ENCODE measurements around the gene BBX.
A peak's percentile ranks its signal among the peaks of the same experiment; 100 is the strongest.

Gene BBX

DNA sequence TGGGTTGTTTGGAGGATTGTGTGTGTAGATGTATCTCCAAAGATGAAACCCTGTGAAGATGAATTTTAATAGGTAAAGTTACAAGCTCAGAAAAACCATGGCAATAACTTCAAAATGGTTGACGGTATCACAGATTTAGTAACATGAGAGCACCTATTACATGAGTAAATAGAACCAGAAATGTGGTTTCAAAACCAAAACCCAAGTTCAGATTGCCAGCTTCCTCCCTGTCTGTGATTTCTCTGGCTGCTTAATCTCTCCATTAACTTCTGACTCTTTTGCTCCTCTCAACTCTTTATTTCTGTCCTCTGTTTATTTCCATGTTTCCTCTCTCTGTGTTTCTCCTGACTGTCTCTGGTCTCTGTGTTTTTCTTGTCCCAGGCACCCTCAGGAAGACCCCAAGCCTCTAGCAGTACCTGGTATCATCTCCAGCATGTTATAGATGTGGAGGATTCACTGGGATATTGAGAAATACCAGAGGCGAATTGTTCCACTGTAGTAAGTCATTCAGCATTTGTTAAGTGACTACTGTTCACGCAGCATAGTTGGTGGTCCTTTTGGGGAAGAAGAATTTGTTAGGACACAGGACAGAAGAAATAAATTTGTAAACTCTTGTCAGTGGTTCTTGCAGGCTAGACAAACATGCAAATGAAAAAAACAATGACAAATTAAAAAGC is 138.8 kb downstream of the BBX start:
- DNase-seq, result no peak

DNA sequence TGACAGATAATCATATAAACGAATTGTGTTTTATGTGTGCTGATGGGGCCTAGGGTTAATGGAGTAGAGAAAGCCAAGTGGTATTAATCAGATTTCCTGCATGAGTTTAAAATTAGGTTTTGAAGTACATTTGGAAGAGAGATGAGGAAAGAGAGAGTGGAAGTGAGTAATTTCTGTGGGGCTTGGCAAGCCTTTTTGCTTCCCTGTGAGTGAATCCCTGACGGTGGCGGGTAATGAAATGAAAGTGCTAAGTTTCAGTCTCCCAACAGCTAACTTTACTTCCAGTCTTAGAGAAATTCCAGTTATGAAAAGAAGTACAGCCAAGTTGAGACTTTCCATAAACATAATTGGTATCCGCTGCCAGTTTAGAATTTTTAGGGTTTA is 139.4 kb downstream of the BBX start:
- DNase-seq, result no peak

DNA sequence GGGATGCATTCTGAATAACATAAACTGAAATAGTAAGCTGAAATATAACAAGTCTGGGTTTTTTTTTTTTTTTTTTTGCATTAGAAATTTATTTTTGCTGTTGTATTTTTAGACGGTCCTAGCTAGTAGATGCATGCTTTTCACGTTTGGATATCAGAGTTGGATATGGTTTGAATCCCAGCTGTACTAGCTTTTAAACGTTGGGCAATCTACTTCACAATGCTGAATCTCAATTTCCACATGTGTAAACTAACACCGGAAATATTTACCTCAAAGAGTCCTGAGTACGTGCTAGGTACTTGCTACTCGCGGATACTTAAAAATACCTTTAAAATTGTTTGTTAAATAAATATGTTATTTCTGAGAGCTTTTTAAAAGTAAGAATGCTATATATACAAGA is 139.8 kb downstream of the BBX start:
- DNase-seq, result no peak

DNA sequence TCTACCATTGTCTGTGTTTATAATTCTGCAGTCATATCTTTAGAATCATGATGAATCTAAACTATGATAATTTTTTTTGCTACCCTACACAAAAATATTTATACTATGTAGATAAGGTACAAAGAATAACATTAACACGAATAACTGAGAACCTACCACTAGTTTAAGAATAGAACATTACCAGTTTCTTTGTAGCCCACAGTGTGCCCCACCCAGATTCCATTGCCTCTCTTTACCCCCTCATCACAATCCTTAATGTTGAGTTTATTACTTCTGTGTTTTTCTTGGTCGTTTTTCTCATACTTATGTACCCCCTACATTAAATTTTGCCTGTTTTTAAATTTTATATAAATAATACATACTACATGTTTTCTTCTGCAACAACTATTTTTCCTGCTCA is 140.5 kb downstream of the BBX start:
- no peak for DNase-seq

DNA sequence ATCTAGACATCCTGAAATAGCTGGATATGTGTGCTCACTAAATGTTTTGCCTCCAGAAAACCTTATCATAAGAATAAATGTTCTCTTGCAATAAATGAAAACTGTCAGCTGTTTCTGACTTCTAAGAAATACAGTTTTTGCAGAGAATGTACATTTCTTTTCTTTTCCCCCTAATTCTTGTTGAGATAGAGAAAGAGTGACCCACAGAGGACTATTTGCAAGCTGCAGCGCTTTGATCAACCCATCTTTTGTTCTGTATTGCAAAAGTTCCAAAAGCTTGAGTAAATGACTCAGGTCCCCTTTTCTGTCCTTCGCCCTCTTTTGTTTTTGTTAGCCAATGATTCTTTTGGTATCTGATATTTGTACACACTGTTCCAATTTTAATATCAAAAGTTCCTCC is 141.9 kb downstream of the BBX start:
- DNase-seq, result no peak

DNA sequence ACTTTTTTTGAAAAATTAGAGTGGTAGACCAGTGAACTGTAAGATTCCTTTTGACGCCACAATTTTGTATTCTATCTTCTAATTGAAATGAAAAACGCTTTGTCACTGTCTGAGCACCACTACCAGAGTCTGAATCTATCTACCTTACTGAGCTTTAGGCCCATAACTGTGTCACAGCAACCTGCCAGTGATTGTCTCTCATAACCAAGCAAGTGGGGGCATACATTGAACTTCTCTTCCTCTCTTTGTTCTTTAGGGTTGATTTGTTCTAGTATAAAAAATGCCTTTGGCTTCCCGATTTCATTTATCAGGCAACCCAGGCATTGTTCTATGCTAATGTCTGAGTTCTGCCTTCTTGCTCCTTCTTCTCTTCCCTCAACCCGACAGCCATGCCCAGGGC is 142.6 kb downstream of the BBX start:
- DNase-seq, result no peak

DNA sequence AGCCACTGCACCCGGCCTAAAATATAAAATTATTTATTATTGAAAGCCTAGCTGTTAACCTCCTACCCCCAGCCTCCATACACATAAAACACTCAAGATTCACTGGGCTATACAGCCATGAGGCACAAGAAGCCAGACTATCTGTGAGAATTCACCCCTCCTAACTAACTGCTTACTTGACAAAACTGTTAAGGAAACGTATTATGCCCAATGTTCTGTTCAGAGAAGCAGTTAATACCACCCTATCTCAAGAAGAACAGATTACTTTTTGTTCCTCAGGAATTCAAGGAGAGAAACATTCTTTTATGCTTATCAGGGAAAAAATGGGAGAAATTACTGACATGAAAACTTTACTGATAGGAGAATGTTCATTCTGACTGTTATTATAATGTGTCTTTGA is 144.1 kb downstream of the BBX start:
- DNase-seq, result no peak

DNA sequence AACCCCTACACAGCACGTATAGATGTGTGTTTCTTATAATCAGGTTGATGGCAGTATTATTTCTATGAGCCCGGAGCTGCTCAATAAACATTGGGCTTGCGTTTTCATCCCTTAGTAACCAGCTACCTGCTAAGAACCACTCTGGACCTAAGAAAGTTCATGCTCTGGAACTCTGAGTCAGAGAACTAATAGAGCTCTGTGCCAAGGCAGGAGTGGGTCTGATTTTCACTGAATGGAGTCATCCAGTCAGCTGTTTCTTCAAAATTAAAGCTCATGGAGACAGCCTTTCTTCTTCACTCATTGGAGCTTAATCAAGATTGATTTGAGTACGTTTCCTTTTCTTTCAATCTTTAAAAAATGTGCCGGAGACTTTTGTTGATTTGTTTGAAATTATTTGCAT is 145.7 kb downstream of the BBX start:
- no peak for DNase-seq

DNA sequence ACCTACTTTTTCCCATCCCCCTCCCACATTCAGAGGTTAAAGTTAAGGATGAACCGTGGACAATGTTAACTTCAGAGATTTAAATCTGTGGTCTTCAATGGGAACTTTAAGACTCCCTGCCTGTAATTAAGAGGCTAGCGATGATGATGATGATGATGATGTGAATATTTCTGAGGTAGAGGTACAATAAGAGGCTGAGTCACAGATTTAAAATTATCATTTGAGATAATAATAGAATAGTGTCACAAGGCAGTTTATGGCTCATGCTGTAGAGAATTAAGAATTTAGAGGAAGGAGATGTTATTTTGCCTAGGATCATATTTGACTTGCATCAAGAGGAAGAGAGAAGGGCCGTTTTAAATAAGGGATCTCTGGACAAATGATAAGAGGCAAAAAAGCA is 146.2 kb downstream of the BBX start:
- DNase-seq, result no peak

DNA sequence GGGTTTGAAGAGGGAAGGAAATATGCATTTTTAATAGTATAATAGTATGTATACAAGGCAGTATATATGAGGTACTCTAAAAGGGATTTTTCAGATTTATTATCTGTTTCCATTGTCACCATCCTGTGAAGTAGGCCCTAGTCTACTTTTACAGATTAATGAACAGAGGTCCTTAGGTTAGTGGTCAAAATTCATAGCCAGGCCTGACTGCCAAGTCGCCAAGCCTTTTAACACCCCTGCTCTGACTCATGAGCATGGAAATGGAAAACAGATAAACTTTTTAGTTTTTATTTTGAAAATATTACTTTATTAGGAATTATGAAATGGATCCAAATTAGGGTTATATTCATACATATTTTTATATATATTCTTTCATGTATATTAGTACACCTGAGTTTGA is 146.9 kb downstream of the BBX start:
- no peak for DNase-seq

DNA sequence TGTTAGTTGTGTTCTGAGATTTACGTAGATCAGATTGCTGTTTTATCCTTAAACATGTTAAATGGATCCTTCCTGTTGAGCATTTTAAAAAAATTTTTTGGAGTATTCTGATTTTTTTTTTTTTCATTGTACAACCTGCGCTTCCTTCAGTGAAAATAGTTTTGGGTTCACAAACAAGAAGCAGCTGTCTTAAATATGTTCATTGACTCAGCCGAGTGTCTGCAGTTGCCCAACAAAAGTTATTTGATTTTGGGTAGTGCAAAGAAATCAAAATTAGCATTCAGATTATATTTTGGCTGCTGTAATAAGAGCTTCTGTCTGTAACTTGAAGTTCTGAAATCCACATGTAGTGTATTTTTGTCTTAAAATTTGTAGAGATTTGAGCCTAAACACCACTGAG is 148.2 kb downstream of the BBX start:
- no peak for DNase-seq

DNA sequence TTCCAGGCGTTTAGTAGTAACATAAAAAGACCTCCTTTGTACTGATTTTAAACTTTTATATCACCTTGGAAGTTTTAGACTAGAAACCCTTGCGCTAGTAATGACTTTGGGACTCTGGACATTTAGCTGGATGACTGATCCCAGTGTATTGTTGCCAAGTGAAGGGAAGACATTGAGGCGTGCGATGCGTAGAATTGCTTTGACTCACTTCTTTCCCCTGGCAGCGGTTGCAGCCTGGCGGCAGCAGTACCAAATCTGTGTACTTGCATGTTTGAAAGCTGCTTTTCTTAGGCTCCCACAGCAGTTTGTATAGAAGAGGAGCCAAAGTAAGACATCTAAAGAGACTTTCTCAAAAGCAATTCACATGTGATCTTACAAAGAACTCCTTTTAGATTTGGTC is 151.6 kb downstream of the BBX start:
- no peak for DNase-seq

DNA sequence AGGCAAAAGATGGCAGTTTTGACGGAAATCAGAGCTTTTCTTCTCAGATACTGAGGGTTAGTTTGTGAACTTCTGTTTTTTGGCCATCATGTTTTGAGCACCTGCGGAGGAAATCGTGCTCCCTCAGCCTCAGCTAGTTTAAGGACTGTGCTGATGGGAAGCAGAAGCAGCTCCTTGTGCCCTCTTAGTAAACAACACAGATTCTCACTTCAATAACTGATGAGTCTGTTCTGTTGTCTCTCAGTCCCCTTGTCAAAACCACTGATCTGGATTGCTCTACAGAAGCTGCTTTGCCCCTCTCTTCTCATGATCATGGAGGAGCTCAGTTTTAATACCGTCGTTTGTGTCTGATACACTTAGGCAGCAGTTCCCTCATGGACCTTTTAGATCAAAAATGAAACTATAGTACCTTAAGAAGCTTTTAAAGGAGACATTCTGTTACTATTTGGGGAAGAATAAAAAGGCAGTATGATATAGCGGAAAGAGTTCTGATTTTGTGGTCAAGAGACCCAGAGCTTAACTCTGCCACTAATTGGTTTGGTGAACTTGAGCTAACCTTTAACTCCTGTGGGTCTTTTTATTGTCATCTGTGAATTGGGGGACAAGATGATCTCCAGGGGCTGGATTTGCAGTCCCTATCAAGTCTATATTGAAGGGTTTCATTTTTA is 152.6 kb downstream of the BBX start:
- DNase-seq, result no peak

DNA sequence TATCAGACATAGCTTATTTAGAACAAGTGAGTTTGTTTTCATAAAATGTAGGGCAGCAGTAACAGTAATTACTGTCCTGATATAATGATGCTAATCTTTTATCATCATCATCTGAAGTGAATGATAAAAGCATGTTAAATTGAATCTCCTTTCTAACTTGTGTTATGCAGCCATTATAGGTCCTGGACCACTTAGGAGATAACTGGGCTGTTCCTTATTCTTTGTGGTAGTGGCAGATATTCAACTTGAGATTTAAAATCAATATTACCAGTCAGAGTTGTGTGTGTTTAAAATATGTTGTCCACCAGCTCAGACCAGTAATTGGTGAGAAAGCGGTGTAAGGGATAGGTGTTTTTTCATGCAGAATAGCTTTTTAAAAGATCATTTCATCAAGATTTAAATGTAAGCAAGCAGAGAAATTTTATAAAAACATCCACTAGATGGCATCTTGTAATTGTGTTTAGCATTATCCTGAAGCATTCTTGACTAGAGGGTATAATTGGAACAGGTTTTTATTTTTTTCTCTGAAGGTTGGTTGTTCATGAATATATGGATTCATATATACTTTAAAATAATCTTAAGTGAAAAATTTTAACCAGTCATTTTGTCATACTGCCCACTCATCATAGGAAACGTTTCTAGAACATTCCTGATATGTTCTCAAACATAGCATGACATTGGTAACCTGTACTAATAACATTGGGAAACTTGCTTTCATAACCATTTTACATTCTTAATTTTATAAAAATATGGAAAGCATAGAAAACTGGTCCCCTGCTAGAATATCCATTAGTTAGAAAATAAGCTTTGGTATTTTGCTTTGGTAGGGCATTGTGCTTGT is 153.9 kb downstream of the BBX start:
- DNase-seq, result peak; percentile 40

DNA sequence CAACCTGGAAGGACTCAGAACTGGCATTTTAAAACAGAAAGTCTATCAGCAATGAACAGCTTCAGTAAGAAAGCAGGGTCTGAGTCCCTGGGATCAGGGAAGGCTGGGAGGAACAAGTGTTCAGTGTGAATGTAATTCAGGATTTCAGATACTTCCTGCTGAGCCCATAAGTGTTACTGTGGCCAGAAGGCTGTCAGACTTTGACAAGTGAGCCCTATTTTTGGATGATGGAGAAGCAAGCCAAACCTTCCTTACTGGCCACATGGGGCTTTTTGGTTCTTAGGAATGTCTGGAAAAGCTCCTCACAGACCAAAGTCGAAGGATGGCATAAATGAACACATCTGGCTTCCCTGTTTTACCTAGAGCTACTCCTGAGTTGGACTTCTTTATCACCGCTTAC is 157.2 kb downstream of the BBX start:
- DNase-seq, result no peak

DNA sequence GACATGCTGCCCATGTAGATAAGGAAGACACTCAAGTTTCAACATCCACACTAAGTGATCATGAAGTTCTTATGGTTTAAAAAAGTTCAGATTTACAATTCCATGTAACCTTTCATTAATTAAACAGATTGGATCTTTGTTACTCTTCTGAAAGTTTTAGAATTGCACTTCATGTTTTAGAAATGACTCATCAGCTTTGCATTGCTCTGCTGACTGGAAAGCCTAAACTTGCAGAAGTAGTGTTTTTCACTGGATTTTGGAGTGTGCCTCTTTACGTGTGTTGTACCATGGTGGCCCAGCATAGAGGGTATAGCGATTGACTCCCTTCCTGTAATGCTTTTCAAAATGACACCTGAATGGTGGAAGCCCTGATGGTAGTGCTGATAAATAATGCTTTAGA is 157.9 kb downstream of the BBX start:
- no peak for DNase-seq

DNA sequence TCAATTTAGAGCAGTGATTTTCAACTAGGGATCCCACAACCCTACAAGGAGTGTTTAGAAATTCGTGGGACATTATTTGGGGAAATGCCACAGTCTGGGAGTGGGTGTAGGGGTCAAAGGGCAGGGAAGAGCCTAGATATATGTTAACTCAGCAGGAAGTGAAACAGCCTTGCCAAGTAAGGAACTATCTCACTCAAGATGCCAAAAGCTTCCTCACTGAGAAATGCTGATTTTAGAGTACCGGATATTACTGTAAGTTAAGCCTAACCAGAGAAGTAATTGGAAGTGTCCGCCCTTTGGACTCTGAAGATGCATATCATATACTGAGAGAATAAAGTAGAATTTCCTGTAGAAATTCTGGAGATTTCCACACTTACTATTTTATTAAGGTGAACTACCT is 158.6 kb downstream of the BBX start:
- no peak for DNase-seq

DNA sequence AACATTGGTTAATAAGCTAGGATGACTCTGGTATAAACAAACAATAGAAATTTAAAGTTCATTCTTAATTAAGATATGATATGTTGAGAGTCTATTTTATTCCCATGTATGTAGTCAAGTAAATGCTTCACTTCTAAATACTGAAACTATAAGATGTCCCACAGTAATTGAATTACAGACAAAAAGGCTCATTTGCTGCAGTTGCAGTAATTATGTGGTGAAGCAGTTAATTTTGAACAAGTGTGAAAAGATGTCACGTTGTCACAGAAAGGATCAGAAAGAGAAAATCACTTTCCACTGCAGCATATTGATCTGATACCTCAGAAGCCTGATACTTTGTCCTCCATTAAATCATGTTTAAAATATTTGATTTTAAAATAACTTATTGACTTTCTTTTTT is 159.8 kb downstream of the BBX start:
- no peak for DNase-seq

DNA sequence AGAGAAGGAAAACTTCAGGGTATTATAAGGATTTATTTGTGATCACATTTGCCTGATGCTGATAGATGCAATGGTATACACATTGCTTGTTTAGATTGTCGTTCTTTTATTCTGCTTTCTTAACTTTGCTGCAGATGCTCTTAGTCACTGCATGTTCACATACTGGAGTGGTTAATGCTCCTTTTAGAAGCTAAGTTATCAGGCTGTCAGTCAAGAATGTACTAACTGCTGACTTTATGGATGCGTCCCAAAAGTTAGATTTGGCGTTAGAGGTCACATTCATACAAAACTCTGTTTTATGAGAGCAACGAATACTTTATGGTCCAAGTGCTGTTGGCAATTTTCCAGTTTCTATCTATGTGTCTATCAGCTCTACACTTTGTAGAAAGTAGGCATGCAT is 160.7 kb downstream of the BBX start:
- no peak for DNase-seq

DNA sequence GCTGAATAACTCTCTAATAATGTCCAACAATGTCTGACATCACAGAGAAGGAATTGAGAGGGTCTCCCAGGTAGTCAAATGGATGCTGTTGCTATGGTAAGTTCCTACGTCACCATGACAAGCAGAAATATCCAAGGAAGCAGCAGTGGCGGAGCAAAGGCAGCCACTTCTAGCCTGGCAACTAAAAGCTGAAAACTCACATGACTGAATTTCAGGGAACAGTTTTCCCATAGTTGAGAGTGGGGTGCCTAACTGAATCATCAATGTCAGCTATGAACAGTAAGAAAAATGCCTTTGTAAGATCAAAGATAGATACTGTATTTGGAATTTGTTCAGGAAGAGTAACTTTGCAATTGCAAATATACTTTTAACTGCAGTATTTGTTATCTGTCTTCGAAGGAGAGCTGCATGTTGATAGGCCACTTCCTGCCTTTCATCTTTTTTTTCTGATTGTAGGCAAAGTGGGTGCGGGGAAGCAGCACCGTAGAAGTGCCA is 161.7 kb downstream of the BBX start:
- DNase-seq, result no peak

DNA sequence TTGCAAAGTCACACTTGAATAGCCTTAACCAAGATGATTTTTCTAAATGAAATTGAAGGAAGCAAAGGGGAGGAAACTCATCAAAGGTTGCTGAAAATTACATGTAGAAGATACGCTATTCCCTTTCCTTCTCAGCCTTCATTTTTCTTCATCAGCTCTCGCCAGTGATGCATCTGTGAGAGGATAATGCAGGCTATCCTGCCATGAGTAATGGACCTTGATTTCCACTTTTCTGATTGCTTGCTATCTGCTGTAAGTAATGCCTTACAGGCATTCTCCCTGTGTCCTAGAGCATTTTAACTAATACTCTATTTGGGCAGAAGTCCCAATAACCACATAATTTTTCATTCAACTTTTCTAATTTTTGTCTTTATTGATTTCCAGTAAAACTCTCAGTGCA is 162.6 kb downstream of the BBX start:
- no peak for DNase-seq

DNA sequence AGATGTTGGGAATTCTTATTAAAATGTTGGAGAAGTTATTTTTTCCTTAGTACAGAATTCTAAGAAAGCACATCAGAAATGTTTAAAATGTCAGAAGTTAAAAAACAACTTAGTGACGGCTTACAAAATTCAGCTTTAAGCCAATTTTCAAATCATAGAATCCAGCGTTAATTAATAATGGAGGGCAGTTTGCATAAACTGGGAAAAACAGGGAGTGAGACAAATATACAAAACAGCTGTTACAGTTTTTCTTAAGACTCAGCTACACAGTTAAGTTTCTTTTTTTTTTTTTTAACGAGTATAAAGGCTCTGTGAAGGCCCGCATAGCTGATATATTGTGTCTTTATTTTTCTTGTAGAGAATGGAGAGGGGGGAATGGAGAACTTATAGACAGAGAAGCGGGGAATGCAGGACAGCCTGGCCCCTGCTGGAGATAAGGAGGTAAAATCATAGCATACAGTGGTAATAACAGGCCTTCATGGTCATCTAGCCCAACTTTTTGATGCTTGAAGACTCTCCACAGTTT is 164.4 kb downstream of the BBX start:
- no peak for DNase-seq

DNA sequence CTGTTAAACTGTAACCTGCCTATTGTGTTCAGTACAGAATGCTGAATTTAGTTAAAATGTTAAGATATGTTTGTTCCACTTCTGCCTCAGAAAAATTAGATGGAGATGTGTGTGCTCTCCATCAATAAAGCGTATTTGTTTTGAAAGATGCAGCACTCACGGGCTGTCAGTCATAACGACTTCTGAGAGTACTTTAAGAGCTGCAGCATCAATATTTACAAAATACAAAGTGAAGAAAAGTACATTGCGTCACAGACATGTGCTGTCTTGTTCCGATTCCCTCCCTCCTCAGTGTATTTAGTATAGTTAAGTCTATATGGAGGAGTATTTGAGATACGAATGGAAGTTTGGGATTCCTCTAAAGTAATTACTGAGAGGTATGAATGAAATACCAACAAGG is 166.6 kb downstream of the BBX start:
- DNase-seq, result no peak
